Activated B cell treated with CpG ODN at 0.5 μM for 24 hours (primary cell): ENCODE data around the gene HDHD3. TPM values are rescaled to one million over a fixed set of nuclear protein-coding genes. Genes with fewer than 3 reads are reported as not detected.

ENCODE experiments used
- ATAC-seq: fragments of 200-7000 bp; cut with Tn5 transposase; one replicate; pipeline ENCODE4 v1.10.0; 2021; ENCODE audit warnings: low read depth, mild to moderate bottlenecking, moderate library complexity
- CTCF ChIA-PET: fragments of 350-600 bp; sonication (Branson Sonifier 250); formaldehyde crosslinking; loops from one replicate; lab custom pipeline; 2021; ENCODE audit warnings: antibody characterized with exemption; lab: Charles Lee
- POLR2A ChIA-PET: fragments of 350-600 bp; sonication (Branson Sonifier 250); formaldehyde crosslinking; loops from one replicate; lab custom pipeline; 2021; ENCODE audit warnings: antibody characterized with exemption; lab: Charles Lee
- DNase-seq: peaks from one replicate; pipeline ENCODE4 v3.0.0; 2022
- H3K27ac Mint-ChIP-seq: one replicate; pipeline ENCODE4 v1.8.0; 2020; ENCODE audit warnings: mixed read lengths
- H3K27me3 Mint-ChIP-seq: one replicate; pipeline ENCODE4 v1.8.0; 2021; ENCODE audit warnings: mixed read lengths
- H3K36me3 Mint-ChIP-seq: one replicate; pipeline ENCODE4 v1.8.0; 2021; ENCODE audit warnings: low read depth, mixed read lengths
- H3K4me1 Mint-ChIP-seq: one replicate; pipeline ENCODE4 v1.8.0; 2021; ENCODE audit warnings: mixed read lengths
- H3K4me3 Mint-ChIP-seq: one replicate; pipeline ENCODE4 v1.8.0; 2020; ENCODE audit warnings: mild to moderate bottlenecking, mixed read lengths
- H3K9me3 Mint-ChIP-seq: one replicate; pipeline ENCODE4 v1.8.0; 2020; ENCODE audit warnings: mixed read lengths
- intact Hi-C: fragments of 100-400 bp; cut with micrococcal nuclease; formaldehyde crosslinking; loops from one replicate; pipeline ENCODE4 v1.15.1; 2024
- total RNA-seq: library from RNA; stranded (reverse); gene quantifications from 2 replicates; pipeline ENCODE4 v1.2.3, GENCODE V29; 2022
- TF ChIP-seq, protein P1 (sequence below): fragments of 200-600 bp; IDR thresholded peaks from one replicate; pipeline ENCODE4 v1.8.0; 2022; ENCODE audit warnings: antibody characterized with exemption, mild to moderate bottlenecking

Gene HDHD3
- total RNA-seq, 1 donor from 2014 or later: 23.9 TPM

DNA sequence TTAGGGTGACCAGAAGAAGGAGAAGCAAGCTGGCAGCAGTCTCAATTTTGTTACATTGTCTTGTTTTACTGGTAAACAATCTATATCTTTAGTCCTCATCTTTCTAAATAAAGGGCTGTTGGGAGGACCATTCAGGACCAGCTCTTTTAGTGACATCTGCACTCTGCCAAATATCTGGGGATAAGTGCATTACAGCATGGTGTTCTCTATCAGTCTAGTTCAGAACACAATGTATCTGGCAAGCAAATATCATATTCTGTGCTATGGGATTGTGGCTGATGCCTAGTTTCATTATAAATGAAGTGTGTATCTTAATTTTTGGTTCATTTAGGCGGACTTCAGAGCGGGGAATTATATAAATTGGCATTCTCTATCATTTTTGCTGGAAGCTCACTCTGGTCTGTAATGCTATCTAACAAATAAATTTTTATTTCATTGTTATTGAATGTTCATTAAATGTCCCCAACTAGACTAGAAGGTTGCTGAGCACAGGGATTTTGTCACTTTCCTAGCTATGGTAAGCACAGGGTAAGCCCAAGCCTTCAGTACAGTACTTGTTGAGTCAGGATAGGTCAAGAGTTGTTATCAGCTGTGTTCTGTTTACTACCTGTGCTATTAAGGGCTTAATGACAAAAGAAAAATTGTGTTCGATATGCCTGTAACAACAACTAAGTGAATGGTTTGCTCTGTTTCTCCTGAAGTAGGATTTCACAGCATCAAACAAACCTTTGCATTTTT is 48.6 kb downstream of the HDHD3 start:
- no peak overlapping the region for H3K4me3 Mint-ChIP-seq
- intact Hi-C loops: no loop called here
- no peaks in the 10 kb centered on the region for H3K36me3 Mint-ChIP-seq
- TF ChIP-seq, protein P1, sequence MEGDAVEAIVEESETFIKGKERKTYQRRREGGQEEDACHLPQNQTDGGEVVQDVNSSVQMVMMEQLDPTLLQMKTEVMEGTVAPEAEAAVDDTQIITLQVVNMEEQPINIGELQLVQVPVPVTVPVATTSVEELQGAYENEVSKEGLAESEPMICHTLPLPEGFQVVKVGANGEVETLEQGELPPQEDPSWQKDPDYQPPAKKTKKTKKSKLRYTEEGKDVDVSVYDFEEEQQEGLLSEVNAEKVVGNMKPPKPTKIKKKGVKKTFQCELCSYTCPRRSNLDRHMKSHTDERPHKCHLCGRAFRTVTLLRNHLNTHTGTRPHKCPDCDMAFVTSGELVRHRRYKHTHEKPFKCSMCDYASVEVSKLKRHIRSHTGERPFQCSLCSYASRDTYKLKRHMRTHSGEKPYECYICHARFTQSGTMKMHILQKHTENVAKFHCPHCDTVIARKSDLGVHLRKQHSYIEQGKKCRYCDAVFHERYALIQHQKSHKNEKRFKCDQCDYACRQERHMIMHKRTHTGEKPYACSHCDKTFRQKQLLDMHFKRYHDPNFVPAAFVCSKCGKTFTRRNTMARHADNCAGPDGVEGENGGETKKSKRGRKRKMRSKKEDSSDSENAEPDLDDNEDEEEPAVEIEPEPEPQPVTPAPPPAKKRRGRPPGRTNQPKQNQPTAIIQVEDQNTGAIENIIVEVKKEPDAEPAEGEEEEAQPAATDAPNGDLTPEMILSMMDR: no peak
- DNase-seq: no peak
- CTCF ChIA-PET: no interaction called here
- H3K27me3 Mint-ChIP-seq: no peaks in the 10 kb centered on the region
- H3K9me3 Mint-ChIP-seq: no peaks in the 10 kb centered on the region
- no peaks in the 10 kb centered on the region for H3K4me1 Mint-ChIP-seq
- ATAC-seq: no peak
- POLR2A ChIA-PET: interaction anchor here (1.2 kb wide), 1 partner anchor 12 kb away, joined by 3 read pairs; the partner anchor contains the start of gene WDR31
- H3K27ac Mint-ChIP-seq: no peak overlapping the region

DNA sequence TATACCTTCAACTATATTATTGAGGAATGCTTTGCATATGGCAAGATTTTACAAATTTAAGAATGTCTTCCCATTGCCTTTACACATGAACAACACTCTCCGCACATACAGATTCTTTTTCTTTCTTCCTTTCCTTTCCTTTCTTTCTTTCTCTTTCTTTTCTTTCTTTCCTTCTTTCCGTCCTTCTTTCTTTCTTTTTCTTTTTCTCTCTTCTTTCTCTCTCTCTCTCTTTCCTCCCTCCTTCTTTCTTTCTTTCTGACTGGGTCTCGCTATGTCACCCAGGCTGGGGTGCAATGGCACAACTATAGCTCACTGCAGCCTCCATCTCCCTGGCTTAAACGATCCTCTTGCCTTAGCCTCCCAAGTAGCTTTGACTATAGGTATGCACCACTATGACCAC is 50.6 kb downstream of the HDHD3 start:
- DNase-seq (no peak), ATAC-seq (no peak)
- CTCF ChIA-PET: no interaction called here
- POLR2A ChIA-PET: no interaction called here
- intact Hi-C loops: no loop called here
- H3K4me1 Mint-ChIP-seq: no peaks in the 10 kb centered on the region
- no peak overlapping the region for H3K4me3 Mint-ChIP-seq
- no peaks in the 10 kb centered on the region for H3K36me3 Mint-ChIP-seq
- TF ChIP-seq, protein P1: no peak
- no peaks in the 10 kb centered on the region for H3K27me3 Mint-ChIP-seq
- H3K9me3 Mint-ChIP-seq: no peaks in the 10 kb centered on the region
- H3K27ac Mint-ChIP-seq: no peak overlapping the region

Other genes with a start within 250 kb of the HDHD3 start
- gene SLC31A2, start 226.0 kb downstream of the HDHD3 start, total RNA-seq: 0.93 and 1.1 TPM in 2 replicates
- gene FKBP15, start 155.7 kb downstream of the HDHD3 start, total RNA-seq: 48.3 and 49.1 TPM in 2 replicates
- gene SLC31A1, start 155.4 kb downstream of the HDHD3 start, total RNA-seq: 5.7 and 7.3 TPM in 2 replicates
- 30.4 and 31.7 TPM in 2 replicates for gene CDC26, start 101.4 kb downstream of the HDHD3 start, total RNA-seq
- 32.8 and 36.7 TPM in 2 replicates for gene PRPF4, start 101.3 kb downstream of the HDHD3 start, total RNA-seq
- not detected in 2 replicates for gene RNF183, start 73.6 kb downstream of the HDHD3 start, total RNA-seq
- 0.73 and 1.6 TPM in 2 replicates for gene WDR31, start 36.7 kb downstream of the HDHD3 start, total RNA-seq
- 1.1 and 1.3 TPM in 2 replicates for gene BSPRY, start 27.4 kb downstream of the HDHD3 start, total RNA-seq
- gene ALAD, start 24.3 kb upstream of the HDHD3 start, total RNA-seq: 24.0 and 24.3 TPM in 2 replicates
- 48.0 and 55.5 TPM in 2 replicates for gene POLE3, start 33.7 kb upstream of the HDHD3 start, total RNA-seq
- 0.76 and 1.2 TPM in 2 replicates for gene C9orf43, start 33.8 kb upstream of the HDHD3 start, total RNA-seq
- gene RGS3, start 86.7 kb upstream of the HDHD3 start, total RNA-seq: 14.6 and 15.0 TPM in 2 replicates